Liver (tissue), 2 donors: ENCODE data around the gene PPP1R12A.

Experiments
- GABPA ChIP-seq, 2 donors: IDR thresholded peaks in 1 of 2; conservative IDR thresholded peaks in 1 of 2; 2 replicates each; pipeline ENCODE4 v1.6.1; 2016; ENCODE audit warnings: antibody characterized with exemption in 2 of 2, mild to moderate bottlenecking in 1 of 2, moderate library complexity in 1 of 2
- TAF1 ChIP-seq: conservative IDR thresholded peaks from 2 replicates; pipeline ENCODE4 v1.6.1; 2016; ENCODE audit warnings: antibody characterized with exemption, mild to moderate bottlenecking
- YY1 ChIP-seq: IDR thresholded peaks from 2 replicates; pipeline ENCODE4 v1.6.1; 2016; ENCODE audit warnings: antibody characterized with exemption, mild to moderate bottlenecking
- donor health status: healthy.

GRCh38 chr12:79935624-79936345 lies 888 bp upstream of the PPP1R12A start:
- TF ChIP-seq TAF1 (no peak), GABPA (IDR thresholded peaks at IDR 0.05 in 1 of 2, conservative IDR thresholded peaks at IDR 0.05 in 1 of 2) (no peak), YY1 (no peak)
